ENCODE measurements around the gene PPHLN1. TPM values are rescaled to one million over a fixed set of nuclear protein-coding genes. Genes with fewer than 3 reads are reported as not detected.

Gene PPHLN1
- total and polyA plus RNA-seq, 7 donors: 25.7 to 52.9 (median 28.9) TPM

DNA sequence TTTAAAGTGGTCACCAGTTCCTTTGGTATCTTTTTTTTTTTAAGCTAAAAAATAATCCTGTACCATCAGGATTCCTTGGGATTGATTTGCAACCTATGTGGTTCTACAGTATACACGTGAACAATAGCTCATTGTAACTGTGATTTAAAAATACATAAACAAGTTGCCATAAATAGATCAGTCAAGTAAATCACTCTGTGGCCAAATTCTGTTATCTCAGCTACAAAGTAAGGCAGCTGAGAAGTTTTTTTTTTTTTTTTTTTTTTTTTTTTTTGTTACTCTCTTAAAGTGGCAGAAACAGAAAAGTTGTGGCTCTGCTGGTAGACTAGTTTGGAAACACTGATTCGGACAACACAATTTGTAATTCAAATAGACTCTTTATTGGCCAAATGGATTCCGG is 159.0 kb downstream of the PPHLN1 start:
- Histone ChIP-seq H3K4me1 (peaks cover 13% of the 10 kb centered on the region), H3K4me3 (peak overlapping the region; percentile 91)
- ATAC-seq: no peak

DNA sequence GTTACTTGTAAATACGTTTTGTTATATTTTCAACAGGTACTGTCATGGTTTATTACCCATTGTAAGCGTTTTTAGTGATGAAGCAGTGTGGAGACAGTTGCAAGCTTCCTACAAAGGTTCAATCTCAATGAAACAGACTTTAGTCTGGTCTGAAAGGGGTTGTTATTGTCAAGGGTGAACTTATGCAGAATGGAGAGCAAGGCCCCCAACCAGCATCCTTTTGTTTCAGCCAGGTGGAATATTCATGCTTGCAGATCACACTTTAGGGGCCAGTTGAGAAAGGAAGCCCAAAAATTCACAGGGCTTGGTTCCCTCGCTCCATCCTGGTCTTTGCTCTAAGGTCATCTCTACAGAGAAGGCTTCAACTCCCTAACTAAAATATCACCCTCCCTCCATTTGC is 159.9 kb downstream of the PPHLN1 start:
- Histone ChIP-seq H3K4me3 (no peak overlapping the region), H3K36me3 (ENCODE audit: insufficient read depth in 1 of 2, low read depth in 1 of 2) (no peaks in the 10 kb centered on the region), H3K27ac (no peak overlapping the region), H3K27me3 (ENCODE audit: insufficient read depth in 3 of 3, low read length in 2 of 3) (peaks cover 0 to under 1% (median 0%) of the 10 kb centered on the region in 3 donors), H3K9me3 (no peaks in the 10 kb centered on the region), H3K4me1 (peaks cover 13% of the 10 kb centered on the region)
- ATAC-seq (no peak), DNase-seq (no peak)
- TF ChIP-seq, protein P1, sequence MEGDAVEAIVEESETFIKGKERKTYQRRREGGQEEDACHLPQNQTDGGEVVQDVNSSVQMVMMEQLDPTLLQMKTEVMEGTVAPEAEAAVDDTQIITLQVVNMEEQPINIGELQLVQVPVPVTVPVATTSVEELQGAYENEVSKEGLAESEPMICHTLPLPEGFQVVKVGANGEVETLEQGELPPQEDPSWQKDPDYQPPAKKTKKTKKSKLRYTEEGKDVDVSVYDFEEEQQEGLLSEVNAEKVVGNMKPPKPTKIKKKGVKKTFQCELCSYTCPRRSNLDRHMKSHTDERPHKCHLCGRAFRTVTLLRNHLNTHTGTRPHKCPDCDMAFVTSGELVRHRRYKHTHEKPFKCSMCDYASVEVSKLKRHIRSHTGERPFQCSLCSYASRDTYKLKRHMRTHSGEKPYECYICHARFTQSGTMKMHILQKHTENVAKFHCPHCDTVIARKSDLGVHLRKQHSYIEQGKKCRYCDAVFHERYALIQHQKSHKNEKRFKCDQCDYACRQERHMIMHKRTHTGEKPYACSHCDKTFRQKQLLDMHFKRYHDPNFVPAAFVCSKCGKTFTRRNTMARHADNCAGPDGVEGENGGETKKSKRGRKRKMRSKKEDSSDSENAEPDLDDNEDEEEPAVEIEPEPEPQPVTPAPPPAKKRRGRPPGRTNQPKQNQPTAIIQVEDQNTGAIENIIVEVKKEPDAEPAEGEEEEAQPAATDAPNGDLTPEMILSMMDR (IDR thresholded peaks at IDR 0.05): no peak
- intact Hi-C loops (cut with DNase I): no loop called here
- WGBS, 3 donors: 78 to 96% (median 95%) methylated on average over 3 of the region's 3 CpGs

More for the DNA sequence above, 159.0 kb downstream of the PPHLN1 start:
- no peaks in the 10 kb centered on the region for H3K36me3 ChIP-seq (ENCODE audit: insufficient read depth in 1 of 2, low read depth in 1 of 2)
- DNase-seq: no peak
- no peaks in the 10 kb centered on the region for H3K9me3 ChIP-seq
- peaks cover 0 to 6% (median 0%) of the 10 kb centered on the region in 3 donors for H3K27me3 ChIP-seq (ENCODE audit: insufficient read depth in 3 of 3, low read length in 2 of 3)
- intact Hi-C loops (cut with DNase I): loop anchor here (5.0 kb wide), 4 partner anchors 82 to 852 kb away; no protein-coding TSS in a partner anchor
- 58 to 66% (median 65%) methylated on average over 3 of the region's 3 CpGs for WGBS, 3 donors
- TF ChIP-seq, protein P1 (IDR thresholded peaks at IDR 0.05): no peak
- no peak overlapping the region for H3K27ac ChIP-seq

DNA sequence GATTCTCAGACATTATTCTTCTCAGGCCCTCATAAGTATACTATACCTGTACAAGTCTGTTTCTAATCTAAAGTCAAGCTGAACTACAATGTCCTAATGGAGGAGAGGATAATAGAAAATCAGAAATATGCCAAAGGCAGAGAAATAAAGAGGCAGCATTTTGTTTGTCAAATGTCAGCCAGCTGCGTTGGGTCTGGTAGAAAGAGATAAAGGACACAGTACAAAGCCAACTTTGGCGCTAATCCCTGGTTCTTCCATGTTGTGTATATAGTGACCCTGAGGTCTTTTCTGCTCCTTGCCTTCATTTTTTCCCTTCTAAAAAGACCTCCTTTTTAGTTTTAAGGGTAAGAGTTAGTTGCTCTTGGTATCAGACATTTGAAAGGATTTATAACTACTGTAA is 160.4 kb downstream of the PPHLN1 start:
- Histone ChIP-seq H3K36me3 (ENCODE audit: insufficient read depth in 1 of 2, low read depth in 1 of 2) (no peaks in the 10 kb centered on the region), H3K4me1 (peaks cover 10% of the 10 kb centered on the region), H3K4me3 (no peak overlapping the region), H3K27me3 (ENCODE audit: insufficient read depth in 3 of 3, low read length in 2 of 3) (no peaks in the 10 kb centered on the region), H3K9me3 (no peaks in the 10 kb centered on the region), H3K27ac (no peak overlapping the region)
- TF ChIP-seq, protein P1 (IDR thresholded peaks at IDR 0.05): no peak
- WGBS, 3 donors: 71 to 82% (median 77%) methylated on average over 2 of the region's 2 CpGs
- intact Hi-C loops (cut with DNase I): no loop called here
- no peak for ATAC-seq
- no peak for DNase-seq

DNA sequence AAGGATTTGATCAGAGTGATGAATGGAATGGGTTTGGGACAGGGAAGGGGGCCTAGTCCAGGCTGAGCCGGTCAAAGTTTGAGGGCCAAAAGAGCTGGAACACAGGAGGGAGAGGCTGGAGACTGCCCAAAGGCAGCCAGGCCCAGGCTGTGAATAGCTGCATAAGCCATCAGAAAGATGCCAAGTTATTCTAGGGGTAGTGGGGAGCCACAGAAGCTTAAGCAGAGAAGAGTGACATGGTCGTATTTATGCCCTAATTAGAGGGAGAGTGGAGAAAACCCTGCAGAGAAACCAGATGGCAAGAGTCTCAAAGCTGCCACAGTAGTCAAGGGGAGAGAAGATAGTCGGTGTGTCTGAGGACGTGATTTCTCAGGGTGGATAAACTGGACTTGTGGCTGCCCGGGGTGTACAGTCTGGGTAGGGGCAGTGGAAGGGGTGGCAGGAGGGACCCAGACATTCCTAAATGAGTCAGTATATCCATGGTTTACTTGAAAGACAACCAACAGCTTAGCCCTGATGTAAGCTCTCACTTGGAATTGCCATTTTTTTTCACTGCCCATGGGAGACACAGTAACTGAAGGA is 164.4 kb downstream of the PPHLN1 start:
- Histone ChIP-seq H3K27me3 (ENCODE audit: insufficient read depth in 3 of 3, low read length in 2 of 3) (no peaks in the 10 kb centered on the region), H3K27ac (no peak overlapping the region), H3K4me3 (no peak overlapping the region), H3K36me3 (ENCODE audit: insufficient read depth in 1 of 2, low read depth in 1 of 2) (no peaks in the 10 kb centered on the region), H3K4me1 (no peaks in the 10 kb centered on the region), H3K9me3 (no peaks in the 10 kb centered on the region)
- WGBS, 3 donors: 78 to 89% (median 88%) methylated on average over 5 of the region's 5 CpGs
- ATAC-seq (no peak), DNase-seq (no peak)
- TF ChIP-seq, protein P1 (IDR thresholded peaks at IDR 0.05): no peak
- intact Hi-C loops (cut with DNase I): no loop called here

Other genes starting within 250 kb of the PPHLN1 start
- 1 to 10 TPM; 4.3 to 6.3 (median 5.1) TPM for gene GXYLT1, start 181.3 kb upstream of the PPHLN1 start, total RNA-seq
- 1 to 10 TPM; 1.3 to 2.9 (median 2.7) TPM for gene GXYLT1, start 181.3 kb upstream of the PPHLN1 start, polyA plus RNA-seq
- 10 to 100 TPM; 50.9 to 99.2 (median 65.8) TPM for gene YAF2, start 87.9 kb upstream of the PPHLN1 start, total RNA-seq
- gene YAF2, start 87.9 kb upstream of the PPHLN1 start, polyA plus RNA-seq: 10 to 100 TPM; 12.2 to 45.0 (median 19.2) TPM
- 10 to 100 TPM; 52.5 to 66.4 (median 57.5) TPM for gene ZCRB1, start 73 bp upstream of the PPHLN1 start, total RNA-seq
- gene ZCRB1, start 73 bp upstream of the PPHLN1 start, polyA plus RNA-seq: 10 to 100 TPM; 22.1 to 65.1 (median 35.0) TPM